Nephron progenitor cell (in vitro differentiated cells): ENCODE data around the gene HDAC7.

ENCODE experiments used
- DNase-seq: peaks from one replicate; pipeline ENCODE4 v3.0.0; 2021
- H3K27ac Mint-ChIP-seq: 2 replicates; pipeline ENCODE4 v1.8.0; 2021; ENCODE audit warnings: mild to moderate bottlenecking, moderate library complexity, mixed read lengths
- H3K27me3 Mint-ChIP-seq: 2 replicates; pipeline ENCODE4 v1.8.0; 2021; ENCODE audit warnings: mild to moderate bottlenecking, low read depth, mixed read lengths; ENCODE audit not compliant: poor library complexity
- H3K36me3 Mint-ChIP-seq: 2 replicates; pipeline ENCODE4 v1.8.0; 2021; ENCODE audit warnings: low read depth, mixed read lengths
- H3K4me1 Mint-ChIP-seq: 2 replicates; pipeline ENCODE4 v1.8.0; 2021; ENCODE audit warnings: mixed read lengths
- H3K4me3 Mint-ChIP-seq: 2 replicates; pipeline ENCODE4 v1.8.0; 2021; ENCODE audit warnings: mild to moderate bottlenecking, moderate library complexity, mixed read lengths
- H3K9me3 Mint-ChIP-seq: 2 replicates; pipeline ENCODE4 v1.8.0; 2021; ENCODE audit warnings: mild to moderate bottlenecking, moderate library complexity, mixed read lengths
- TF ChIP-seq, protein P1 (sequence below): fragments of 200-600 bp; sonication (generic); IDR thresholded peaks from 2 replicates; pipeline ENCODE4 v1.5.0; 2021; ENCODE audit warnings: antibody characterized with exemption

HDAC7 gene

DNA sequence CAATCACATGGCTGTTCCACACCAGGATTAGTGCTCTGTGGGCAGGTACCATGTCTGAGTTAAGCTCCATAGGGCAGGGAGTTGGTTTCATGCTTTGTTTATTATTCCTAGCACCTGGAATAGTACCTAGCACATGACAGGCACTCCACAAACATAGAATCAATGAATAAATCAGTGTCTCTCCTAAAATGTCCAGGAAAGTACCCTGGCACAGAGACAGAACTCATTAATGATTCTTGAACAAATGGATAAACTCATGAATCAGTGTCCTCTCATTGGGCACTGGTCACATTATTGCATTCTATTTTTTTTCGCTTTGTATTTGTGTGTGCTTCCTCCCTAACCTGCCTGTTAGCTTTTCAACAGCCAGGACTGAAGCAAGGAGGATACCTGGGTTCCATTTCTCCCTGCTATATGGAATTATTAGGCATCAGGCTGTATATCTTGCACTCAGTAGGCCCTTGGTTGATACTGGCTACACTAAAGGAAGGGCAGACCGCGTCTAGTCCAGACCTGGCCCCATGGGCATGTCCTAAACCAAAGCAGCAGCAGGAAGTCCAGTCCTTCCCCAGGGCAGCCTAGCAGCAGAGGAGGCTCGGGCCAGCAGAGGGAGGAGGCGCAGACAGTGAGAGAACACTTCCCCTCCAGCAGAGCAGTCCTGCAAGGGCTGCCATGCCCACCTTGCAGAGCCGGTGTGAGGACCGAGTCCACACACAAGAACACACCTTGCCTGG lies 18.4 kb downstream of the HDAC7 start:
- no peak for DNase-seq
- Mint-ChIP-seq H3K27ac (no peak overlapping the region), H3K36me3 (peaks cover 17% of the 10 kb centered on the region), H3K4me1 (peaks cover 64% of the 10 kb centered on the region), H3K27me3 (peaks cover 4% of the 10 kb centered on the region), H3K9me3 (no peaks in the 10 kb centered on the region), H3K4me3 (no peak overlapping the region)
- TF ChIP-seq, protein P1, sequence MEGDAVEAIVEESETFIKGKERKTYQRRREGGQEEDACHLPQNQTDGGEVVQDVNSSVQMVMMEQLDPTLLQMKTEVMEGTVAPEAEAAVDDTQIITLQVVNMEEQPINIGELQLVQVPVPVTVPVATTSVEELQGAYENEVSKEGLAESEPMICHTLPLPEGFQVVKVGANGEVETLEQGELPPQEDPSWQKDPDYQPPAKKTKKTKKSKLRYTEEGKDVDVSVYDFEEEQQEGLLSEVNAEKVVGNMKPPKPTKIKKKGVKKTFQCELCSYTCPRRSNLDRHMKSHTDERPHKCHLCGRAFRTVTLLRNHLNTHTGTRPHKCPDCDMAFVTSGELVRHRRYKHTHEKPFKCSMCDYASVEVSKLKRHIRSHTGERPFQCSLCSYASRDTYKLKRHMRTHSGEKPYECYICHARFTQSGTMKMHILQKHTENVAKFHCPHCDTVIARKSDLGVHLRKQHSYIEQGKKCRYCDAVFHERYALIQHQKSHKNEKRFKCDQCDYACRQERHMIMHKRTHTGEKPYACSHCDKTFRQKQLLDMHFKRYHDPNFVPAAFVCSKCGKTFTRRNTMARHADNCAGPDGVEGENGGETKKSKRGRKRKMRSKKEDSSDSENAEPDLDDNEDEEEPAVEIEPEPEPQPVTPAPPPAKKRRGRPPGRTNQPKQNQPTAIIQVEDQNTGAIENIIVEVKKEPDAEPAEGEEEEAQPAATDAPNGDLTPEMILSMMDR, result no peak

DNA sequence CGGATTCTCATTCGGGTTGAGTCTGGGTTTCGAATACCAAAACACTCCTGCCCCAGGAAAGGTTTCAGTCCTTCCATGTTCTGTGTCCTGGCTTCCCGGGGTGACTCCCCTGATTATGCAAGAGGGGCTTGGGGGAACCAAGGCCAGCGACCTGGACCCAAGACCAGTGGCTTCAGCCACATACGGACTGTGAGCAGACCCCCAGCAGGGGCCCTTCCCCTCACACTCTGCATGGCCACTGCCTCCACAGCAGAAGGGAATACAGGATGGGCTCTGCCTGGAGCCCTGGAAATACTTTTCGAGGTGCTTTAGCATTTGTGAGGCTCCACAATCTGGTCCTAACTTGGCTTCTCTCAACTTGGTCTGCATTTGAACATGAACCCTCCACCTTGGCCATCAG lies 19.1 kb downstream of the HDAC7 start:
- H3K27ac Mint-ChIP-seq, result no peak overlapping the region

DNA sequence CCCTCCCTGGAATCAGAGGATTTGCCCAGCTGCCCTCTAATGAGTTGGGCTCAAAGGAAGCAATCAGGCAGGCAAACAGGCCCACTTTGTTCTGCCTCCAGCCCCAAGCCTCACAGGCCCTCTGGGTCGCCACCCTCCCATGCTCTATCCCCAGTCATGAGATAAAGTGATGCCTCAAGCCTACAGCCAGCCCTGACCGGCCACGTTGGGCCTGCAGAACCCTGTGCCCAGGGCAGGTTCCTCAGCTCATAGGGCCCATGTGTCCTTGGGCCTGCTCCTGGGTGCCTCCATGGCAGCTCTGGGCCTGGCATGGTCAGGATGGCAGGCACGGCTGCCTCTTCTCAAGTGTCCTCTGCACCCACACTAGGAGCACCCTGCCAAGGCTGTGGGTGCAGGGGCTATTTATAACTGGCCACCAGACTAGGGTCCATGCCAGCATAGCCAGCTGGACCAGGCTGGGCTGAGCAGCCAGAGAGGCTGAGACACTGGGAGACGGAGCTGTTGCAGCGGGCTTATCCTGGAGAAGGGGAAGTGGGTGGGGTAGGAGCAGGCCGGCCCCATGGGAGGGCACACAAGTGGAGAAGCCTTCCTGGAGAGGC lies 20.2 kb downstream of the HDAC7 start:
- Mint-ChIP-seq H3K27me3 (peaks cover 4% of the 10 kb centered on the region), H3K9me3 (no peaks in the 10 kb centered on the region), H3K27ac (no peak overlapping the region), H3K4me1 (peaks cover 45% of the 10 kb centered on the region), H3K36me3 (peaks cover 5% of the 10 kb centered on the region), H3K4me3 (no peak overlapping the region)
- DNase-seq, result no peak
- TF ChIP-seq, protein P1, result no peak

More for the DNA sequence above, 19.1 kb downstream of the HDAC7 start:
- H3K27me3 Mint-ChIP-seq, result peaks cover 4% of the 10 kb centered on the region
- peaks cover 16% of the 10 kb centered on the region for H3K36me3 Mint-ChIP-seq
- no peak overlapping the region for H3K4me3 Mint-ChIP-seq
- no peak for DNase-seq
- no peaks in the 10 kb centered on the region for H3K9me3 Mint-ChIP-seq
- TF ChIP-seq, protein P1, result no peak
- peaks cover 57% of the 10 kb centered on the region for H3K4me1 Mint-ChIP-seq

DNA sequence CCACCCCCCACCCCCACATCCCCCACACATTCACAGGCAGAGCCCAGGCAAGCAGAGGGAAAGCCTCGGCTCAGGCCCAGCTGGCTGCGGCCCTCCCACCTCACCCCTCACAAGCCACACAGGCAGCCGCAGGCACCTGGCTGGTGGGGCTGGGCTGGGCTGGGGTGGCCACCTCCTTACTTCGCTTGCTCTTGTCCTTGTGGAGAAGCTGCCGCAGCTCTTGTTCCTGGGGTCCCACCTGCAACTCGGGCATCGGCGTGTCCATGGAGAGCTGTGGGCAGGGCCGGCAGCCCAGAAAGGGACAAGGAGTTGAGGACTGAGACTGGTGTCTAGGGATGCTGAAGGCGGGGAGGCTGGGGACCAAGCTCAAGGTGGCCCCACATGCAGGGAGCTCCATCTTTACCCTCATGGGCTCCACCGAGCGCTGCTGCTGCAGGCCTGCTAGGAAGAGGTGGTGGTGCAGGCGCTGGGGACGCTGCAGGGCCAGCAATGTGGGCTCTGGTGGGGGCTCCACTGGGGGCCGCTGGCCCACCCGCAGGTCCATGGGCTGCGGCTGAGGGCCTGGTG lies 21.2 kb downstream of the HDAC7 start:
- H3K36me3 Mint-ChIP-seq, result peaks cover 13% of the 10 kb centered on the region
- H3K27ac Mint-ChIP-seq, result no peak overlapping the region
- TF ChIP-seq, protein P1, result no peak
- peaks cover 35% of the 10 kb centered on the region for H3K4me1 Mint-ChIP-seq
- no peak for DNase-seq
- no peaks in the 10 kb centered on the region for H3K9me3 Mint-ChIP-seq
- H3K4me3 Mint-ChIP-seq, result no peak overlapping the region
- H3K27me3 Mint-ChIP-seq, result peaks cover 4% of the 10 kb centered on the region

DNA sequence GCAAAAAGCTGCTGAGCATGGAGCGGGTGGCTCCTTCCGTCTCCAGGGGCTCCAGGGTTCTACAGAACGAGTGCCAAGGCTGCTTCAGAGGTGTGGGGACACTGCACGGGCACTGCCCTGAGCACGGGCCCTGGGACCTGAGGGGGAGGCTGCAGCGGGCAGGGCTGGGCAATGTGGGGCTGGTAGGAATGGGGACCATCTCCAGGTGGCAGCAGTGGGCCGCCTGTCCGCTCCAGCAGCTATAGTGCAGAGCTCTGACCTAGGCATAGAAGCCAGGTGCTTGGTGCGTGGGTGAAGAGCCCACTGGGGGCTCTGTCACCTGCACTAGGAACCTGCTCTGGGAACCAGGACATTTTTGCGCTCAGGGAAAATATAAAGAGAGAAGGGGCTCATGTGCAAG lies 22.3 kb downstream of the HDAC7 start:
- peaks cover 19% of the 10 kb centered on the region for H3K36me3 Mint-ChIP-seq
- DNase-seq, result peak; percentile 41
- no peaks in the 10 kb centered on the region for H3K9me3 Mint-ChIP-seq
- H3K4me3 Mint-ChIP-seq, result no peak overlapping the region
- TF ChIP-seq, protein P1, result peak; percentile 22
- peaks cover 25% of the 10 kb centered on the region for H3K4me1 Mint-ChIP-seq
- peaks cover 4% of the 10 kb centered on the region for H3K27me3 Mint-ChIP-seq
- peak overlapping the region; percentile 98 for H3K27ac Mint-ChIP-seq
